ENCODE data around the gene RNF187.

- TF ChIP-seq ZFX (IDR thresholded peaks at IDR 0.05) (no peak), CTCF (IDR thresholded peaks at IDR 0.05 in 2 of 3, conservative IDR thresholded peaks at IDR 0.05 in 1 of 3; ENCODE audit: borderline replicate concordance in 1 of 3, insufficient read depth in 1 of 3, low read depth in 2 of 3, low read length in 2 of 3) (no peak)
Observed at GRCh38 chr1:228502522-228502921, 15.3 kb downstream of the RNF187 start.

Measured in HCT116 (cell line).